HG03139 (cell line): Measurements from ENCODE around the gene MRPL36.

Experiments
- ATAC-seq: cut with Tn5 transposase; IDR thresholded peaks from one replicate; pipeline ENCODE4 v1.9.1; 2021; ENCODE audit not compliant: unreplicated experiment

MRPL36 gene

DNA sequence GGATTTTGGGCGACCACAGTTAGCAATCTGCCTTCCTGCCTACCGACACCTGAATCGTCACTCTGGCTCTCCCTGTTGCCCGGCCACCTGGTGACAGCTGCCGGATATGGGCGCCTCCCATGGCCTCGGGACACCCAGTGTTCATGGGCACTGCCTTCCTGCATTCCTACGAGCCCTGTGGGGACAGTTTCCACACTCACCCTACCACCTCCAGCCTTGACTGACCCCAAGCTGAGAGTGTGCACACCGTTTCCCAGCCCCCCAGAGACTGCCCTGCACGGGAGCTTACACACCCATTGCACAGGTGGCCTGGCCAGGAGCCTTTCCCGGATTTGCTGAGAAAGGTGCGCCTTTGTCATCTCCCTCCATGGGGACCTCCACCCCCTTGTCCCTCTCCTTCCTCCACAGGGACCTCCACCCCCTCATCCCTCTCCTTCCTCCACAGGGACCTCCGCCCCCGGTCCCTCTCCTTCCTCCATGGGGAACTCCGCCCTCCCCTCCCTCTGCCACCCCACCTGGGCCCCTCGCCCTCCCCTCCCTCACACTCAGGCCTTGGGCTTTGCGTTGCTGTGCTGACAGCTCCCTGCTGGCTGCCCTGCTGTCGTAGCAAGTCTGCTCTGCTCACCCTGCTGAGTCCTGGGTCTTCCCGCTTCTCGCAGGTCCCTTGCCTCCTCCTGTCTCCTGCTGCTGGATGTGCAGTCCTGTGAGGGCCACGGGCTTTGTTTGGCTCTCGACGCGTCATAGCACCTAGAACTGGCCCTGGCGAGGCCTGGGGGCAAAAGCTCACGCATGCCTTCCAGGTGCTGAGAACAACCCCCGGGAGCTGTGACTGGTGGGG lies 48.4 kb downstream of the MRPL36 start:
- no peak for ATAC-seq

DNA sequence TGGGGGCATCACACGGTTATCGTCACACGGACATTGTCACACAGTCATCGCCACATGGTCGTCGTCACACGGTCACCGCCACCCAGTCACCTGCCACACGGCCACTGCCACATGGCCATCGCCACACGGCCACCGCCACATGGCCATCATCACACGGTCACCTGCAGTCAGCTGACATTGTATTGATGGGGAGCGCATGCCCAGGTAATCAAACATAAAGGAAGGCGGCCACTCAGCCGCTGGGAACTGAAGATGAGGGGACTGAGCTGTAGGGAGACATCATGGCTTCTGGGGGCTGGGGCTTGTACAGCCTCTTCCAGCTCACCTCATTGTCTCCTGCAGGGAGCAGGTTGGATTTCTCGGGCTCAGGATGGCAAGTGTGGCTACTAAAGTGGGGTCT lies 49.2 kb downstream of the MRPL36 start:
- ATAC-seq, result no peak

DNA sequence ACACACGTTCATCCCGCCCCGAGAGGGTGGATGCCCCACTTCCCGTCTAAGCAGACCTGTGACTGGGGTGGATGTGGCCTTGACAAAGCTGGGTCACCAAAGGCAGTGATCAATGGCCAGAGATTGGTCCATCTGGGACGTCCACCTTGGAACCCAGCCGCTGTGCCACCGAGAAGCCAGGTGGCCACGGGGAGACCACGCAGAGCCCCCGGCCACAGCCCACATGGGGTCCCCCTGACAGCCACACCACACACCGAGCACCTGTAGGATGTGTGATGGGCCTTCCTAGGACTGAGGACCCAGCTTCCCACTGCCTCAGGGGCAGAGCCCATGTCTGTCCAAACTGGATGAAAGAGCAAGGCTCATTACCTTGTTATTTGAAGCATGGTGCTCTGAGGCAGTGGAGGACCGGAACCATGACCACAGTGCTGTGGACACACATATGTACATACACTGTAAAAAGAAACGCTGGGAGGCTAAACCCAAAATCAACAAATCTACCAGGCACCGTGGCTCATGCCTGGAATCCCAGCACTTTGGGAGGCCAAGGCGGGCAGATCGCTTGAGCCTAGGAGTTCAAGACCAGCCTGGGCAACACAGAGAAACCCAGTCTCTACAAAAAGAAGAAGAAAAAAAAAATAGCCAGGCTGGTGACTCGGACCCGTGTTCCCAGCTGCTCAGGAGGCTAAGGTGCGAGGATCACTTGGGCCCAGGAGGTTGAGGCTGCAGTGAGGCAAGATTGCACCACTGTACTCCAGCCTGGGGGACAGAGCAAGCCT lies 50.1 kb downstream of the MRPL36 start:
- ATAC-seq, result no peak

DNA sequence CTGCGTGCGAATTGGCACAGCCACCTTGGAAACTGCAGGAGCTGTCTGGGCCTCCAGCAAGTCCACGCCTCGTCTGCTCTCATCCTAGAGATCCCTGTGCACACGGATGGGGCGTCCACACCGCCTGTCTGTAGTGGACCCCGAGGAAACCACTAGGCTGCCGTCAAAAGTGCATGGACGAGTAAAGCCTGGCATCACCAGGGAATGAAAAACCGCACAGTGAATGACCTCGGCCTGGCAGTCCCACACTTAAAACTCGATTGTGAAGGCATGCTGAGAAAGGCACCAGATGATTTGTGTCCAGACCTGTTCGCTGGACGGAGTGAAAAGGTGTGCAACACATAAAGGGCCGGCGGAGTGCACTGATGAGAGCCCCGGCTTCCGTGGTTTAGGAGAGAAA lies 50.8 kb downstream of the MRPL36 start:
- ATAC-seq, result no peak
